ENCODE measurements around the gene USP34. TPM values are rescaled to one million over a fixed set of nuclear protein-coding genes. Genes with fewer than 3 reads are reported as not detected.
A peak's percentile ranks its signal among the peaks of the same experiment; 100 is the strongest.

USP34 gene
- total RNA-seq, 1 experiment from 2014 or later: 76.3 TPM

DNA sequence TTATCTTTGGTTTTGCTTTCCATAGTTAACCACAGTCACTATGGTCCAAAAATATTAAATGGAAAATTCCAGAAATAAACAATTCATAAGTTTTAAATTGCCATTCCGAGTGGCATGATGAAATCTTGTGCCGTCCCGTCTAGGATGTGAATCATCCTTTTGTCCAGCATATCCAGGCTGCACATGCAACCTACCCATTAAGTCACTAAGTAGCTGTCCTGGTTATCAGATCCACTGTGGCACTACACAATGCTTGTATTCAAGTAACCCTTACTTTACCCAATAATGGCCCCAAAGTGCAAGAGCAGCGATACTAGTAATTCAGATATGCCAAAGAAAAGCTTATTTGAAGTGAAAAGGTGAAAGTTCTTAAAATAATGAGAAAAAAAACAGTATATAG is 10.7 kb downstream of the USP34 start:
- Histone ChIP-seq H3K4me3 (replicated peaks in 1 of 2; ENCODE audit: low read depth in 1 of 2, low read length in 2 of 2) (no peak overlapping the region), H2AFZ (ENCODE audit: low read depth, low read length, poor library complexity, severe bottlenecking) (no peak overlapping the region), H3K27me3 (ENCODE audit: insufficient read depth, low read length) (no peaks in the 10 kb centered on the region), H3K4me2 (ENCODE audit: low read length) (peak overlapping the region; percentile 15; the same call in 1 of the 2 replicates), H3K9me2 (ENCODE audit: insufficient read depth) (no peaks in the 10 kb centered on the region), H3K4me1 (ENCODE audit: control insufficient read depth in 1 of 2, insufficient read depth in 2 of 2, low read length in 2 of 2) (peaks cover 18 to 29% of the 10 kb centered on the region in 2 experiments), H3K79me2 (ENCODE audit: insufficient read depth, low read length) (peaks cover 100% of the 10 kb centered on the region), H3K9me3 (ENCODE audit: control insufficient read depth in 1 of 2, insufficient read depth in 1 of 2, low read depth in 1 of 2, low read length in 2 of 2) (no peaks in the 10 kb centered on the region), H3K36me3 (ENCODE audit: control insufficient read depth in 1 of 2, insufficient read depth in 2 of 2, low read length in 2 of 2) (no peaks in the 10 kb centered on the region), H4K20me1 (ENCODE audit: insufficient read depth) (no peaks in the 10 kb centered on the region; the same call in 1 of the 2 replicates), H3K27ac (ENCODE audit: low read depth, low read length) (no peak overlapping the region), H3K9ac (ENCODE audit: low read length) (no peak overlapping the region)
- DNase-seq (ENCODE audit: low read depth, low spot score): no peak
- intact Hi-C loops (cut with micrococcal nuclease): no loop called here
- ChIA-PET CTCF (no interaction called here), POLR2A (interaction anchor here (1.6 kb wide), 1 partner anchor 10 kb away, joined by 6 read pairs; no protein-coding TSS in a partner anchor), RAD21 (ENCODE audit: low non-redundant PET in 1 of 2, low total read pairs in 2 of 2, uncharacterized antibody in 2 of 2, unreplicated experiment in 2 of 2) (no interaction called here)
- TF ChIP-seq FOSL1 (IDR thresholded peaks at IDR 0.05; ENCODE audit: low read depth) (peak; percentile 46), RAD21 (IDR thresholded peaks at IDR 0.05; ENCODE audit: low read depth) (no peak), EZH2phosphoT487 (IDR thresholded peaks at IDR 0.05; ENCODE audit: borderline replicate concordance) (no peak), CEBPB (IDR thresholded peaks at IDR 0.05; ENCODE audit: low read depth) (peak; percentile 80), JUND (IDR thresholded peaks at IDR 0.05) (peak; percentile 42), YY1 (IDR thresholded peaks at IDR 0.05; ENCODE audit: extremely low read depth, insufficient replicate concordance, low read depth, low read length) (no peak), SP1 (IDR thresholded peaks at IDR 0.05; ENCODE audit: low read depth) (peak; percentile 35), ELF1 (IDR thresholded peaks at IDR 0.05; ENCODE audit: borderline replicate concordance, low read depth) (no peak)
- TF ChIP-seq, protein P1, sequence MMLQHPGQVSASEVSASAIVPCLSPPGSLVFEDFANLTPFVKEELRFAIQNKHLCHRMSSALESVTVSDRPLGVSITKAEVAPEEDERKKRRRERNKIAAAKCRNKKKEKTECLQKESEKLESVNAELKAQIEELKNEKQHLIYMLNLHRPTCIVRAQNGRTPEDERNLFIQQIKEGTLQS (IDR thresholded peaks at IDR 0.05): 0 out of 2 replicates have a peak, but pooled peaks have one; percentile 61
- TF ChIP-seq, protein P2, sequence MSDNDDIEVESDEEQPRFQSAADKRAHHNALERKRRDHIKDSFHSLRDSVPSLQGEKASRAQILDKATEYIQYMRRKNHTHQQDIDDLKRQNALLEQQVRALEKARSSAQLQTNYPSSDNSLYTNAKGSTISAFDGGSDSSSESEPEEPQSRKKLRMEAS (IDR thresholded peaks at IDR 0.05): no peak
- ATAC-seq: peak; percentile 60; the same call in 1 of the 2 replicates
- no TSS peak for BruUV-seq (replicated peaks)

DNA sequence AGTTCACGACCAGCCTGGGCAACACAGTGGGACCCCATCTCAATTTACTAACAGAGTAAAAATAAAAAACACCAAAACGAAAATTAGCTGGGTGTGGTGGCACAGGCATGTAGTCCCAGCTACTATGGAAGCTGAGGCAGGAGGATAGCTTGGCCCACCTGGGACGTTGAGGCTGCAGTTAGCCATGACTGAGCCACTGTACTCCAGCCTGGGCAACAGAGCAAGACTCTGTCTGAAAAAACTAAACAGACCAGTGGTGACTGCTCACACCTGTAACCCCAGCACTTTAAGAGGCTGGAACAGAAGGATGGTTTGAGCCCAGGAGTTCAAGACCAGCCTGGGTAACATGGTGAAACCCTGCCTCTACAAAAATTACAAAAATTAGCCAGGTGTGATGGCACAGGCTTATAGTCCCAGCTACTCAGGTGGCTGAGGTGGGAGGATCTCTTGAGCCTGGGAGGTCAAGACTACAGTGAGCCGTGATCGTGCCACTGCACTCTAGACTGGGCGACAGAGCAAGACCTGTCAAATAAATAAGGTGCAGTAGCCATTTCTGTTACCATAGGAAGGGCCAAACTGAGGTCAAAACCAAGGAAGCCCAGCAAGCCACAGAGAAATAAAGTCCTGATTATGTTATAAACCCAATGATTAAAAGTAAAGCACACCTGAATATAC is 14.0 kb downstream of the USP34 start:
- H3K9ac ChIP-seq (ENCODE audit: low read length): no peak overlapping the region
- intact Hi-C loops (cut with micrococcal nuclease): no loop called here
- H3K4me3 ChIP-seq (replicated peaks in 1 of 2; ENCODE audit: low read depth in 1 of 2, low read length in 2 of 2): no peak overlapping the region
- H3K9me3 ChIP-seq (ENCODE audit: control insufficient read depth in 1 of 2, insufficient read depth in 1 of 2, low read depth in 1 of 2, low read length in 2 of 2): no peaks in the 10 kb centered on the region
- H4K20me1 ChIP-seq (ENCODE audit: insufficient read depth): no peaks in the 10 kb centered on the region; the same call in 1 of the 2 replicates
- H3K4me1 ChIP-seq (ENCODE audit: control insufficient read depth in 1 of 2, insufficient read depth in 2 of 2, low read length in 2 of 2): peaks cover 10 to 31% of the 10 kb centered on the region in 2 experiments
- no peak overlapping the region for H3K27ac ChIP-seq (ENCODE audit: low read depth, low read length)
- no peak overlapping the region for H3K4me2 ChIP-seq (ENCODE audit: low read length)
- no TSS peak for BruUV-seq (replicated peaks)
- ATAC-seq: no peak
- RAD21 ChIA-PET (ENCODE audit: low non-redundant PET in 1 of 2, low total read pairs in 2 of 2, uncharacterized antibody in 2 of 2, unreplicated experiment in 2 of 2): no interaction called here
- H3K36me3 ChIP-seq (ENCODE audit: control insufficient read depth in 1 of 2, insufficient read depth in 2 of 2, low read length in 2 of 2): no peaks in the 10 kb centered on the region
- no peaks in the 10 kb centered on the region for H3K9me2 ChIP-seq (ENCODE audit: insufficient read depth)
- peaks cover 100% of the 10 kb centered on the region for H3K79me2 ChIP-seq (ENCODE audit: insufficient read depth, low read length)
- H2AFZ ChIP-seq (ENCODE audit: low read depth, low read length, poor library complexity, severe bottlenecking): no peak overlapping the region
- CTCF ChIA-PET: no interaction called here
- POLR2A ChIA-PET: no interaction called here
- H3K27me3 ChIP-seq (ENCODE audit: insufficient read depth, low read length): no peaks in the 10 kb centered on the region
- no peak for DNase-seq (ENCODE audit: low read depth, low spot score)
- TF ChIP-seq, protein P3, sequence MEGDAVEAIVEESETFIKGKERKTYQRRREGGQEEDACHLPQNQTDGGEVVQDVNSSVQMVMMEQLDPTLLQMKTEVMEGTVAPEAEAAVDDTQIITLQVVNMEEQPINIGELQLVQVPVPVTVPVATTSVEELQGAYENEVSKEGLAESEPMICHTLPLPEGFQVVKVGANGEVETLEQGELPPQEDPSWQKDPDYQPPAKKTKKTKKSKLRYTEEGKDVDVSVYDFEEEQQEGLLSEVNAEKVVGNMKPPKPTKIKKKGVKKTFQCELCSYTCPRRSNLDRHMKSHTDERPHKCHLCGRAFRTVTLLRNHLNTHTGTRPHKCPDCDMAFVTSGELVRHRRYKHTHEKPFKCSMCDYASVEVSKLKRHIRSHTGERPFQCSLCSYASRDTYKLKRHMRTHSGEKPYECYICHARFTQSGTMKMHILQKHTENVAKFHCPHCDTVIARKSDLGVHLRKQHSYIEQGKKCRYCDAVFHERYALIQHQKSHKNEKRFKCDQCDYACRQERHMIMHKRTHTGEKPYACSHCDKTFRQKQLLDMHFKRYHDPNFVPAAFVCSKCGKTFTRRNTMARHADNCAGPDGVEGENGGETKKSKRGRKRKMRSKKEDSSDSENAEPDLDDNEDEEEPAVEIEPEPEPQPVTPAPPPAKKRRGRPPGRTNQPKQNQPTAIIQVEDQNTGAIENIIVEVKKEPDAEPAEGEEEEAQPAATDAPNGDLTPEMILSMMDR (IDR thresholded peaks at IDR 0.05 in 2 of 3, conservative IDR thresholded peaks at IDR 0.05 in 1 of 3; ENCODE audit: borderline replicate concordance in 1 of 3, insufficient read depth in 1 of 3, low read depth in 2 of 3, low read length in 2 of 3): no peak
- TF ChIP-seq CEBPB (IDR thresholded peaks at IDR 0.05; ENCODE audit: low read depth) (no peak), SP1 (IDR thresholded peaks at IDR 0.05; ENCODE audit: low read depth) (no peak), RAD21 (IDR thresholded peaks at IDR 0.05; ENCODE audit: low read depth) (no peak), POLR2AphosphoS5 (IDR thresholded peaks at IDR 0.05; ENCODE audit: low read depth, low read length) (no peak), JUND (IDR thresholded peaks at IDR 0.05) (no peak), ZNF274 (IDR thresholded peaks at IDR 0.05; ENCODE audit: low read depth, low read length) (no peak)
- TF ChIP-seq, protein P1 (IDR thresholded peaks at IDR 0.05): no peak

Measured in HCT116 (cell line).